Measurements from ENCODE around the gene DTX2. TPM values are rescaled to one million over a fixed set of nuclear protein-coding genes. Genes with fewer than 3 reads are reported as not detected.
A peak's percentile ranks its signal among the peaks of the same experiment; 100 is the strongest.
"Not testable (repeated sequence)": the region's sequence is repeated elsewhere in the genome, so short reads cannot be mapped to it uniquely, and the experiment has no call there.

DTX2 gene
- total RNA-seq, 4 donors from 2014 or later: 18.1 to 35.2 (median 25.3) TPM

- DNase-seq (ENCODE audit: extremely low spot score): no peak
Observed at GRCh38 chr7:76428868-76429805, 32.4 kb upstream of the DTX2 start.

GRCh38 chr7:76430211-76430610 lies 31.3 kb upstream of the DTX2 start:
- no peaks in the 10 kb centered on the region for H3K4me1 ChIP-seq
- no peak overlapping the region for H3K27ac ChIP-seq (replicated peaks in 1 of 4)
- H3K4me3 ChIP-seq: no peak overlapping the region
- intact Hi-C loops (cut with DNase I): no loop called here
- TF ChIP-seq POLR2A (IDR thresholded peaks at IDR 0.05; ENCODE audit: low read depth): no peak
- no peak for TF ChIP-seq POLR2AphosphoS5 (IDR thresholded peaks at IDR 0.05)
- TF ChIP-seq EP300 (IDR thresholded peaks at IDR 0.05): no peak
- no peak for TF ChIP-seq CTCF (IDR thresholded peaks at IDR 0.05)
- peaks cover 0 to 4% (median 0%) of the 10 kb centered on the region in 4 donors for H3K27me3 ChIP-seq
- H3K9me3 ChIP-seq: no peaks in the 10 kb centered on the region
- peak; percentile 64 for DNase-seq (ENCODE audit: extremely low spot score)
- H3K36me3 ChIP-seq: no peaks in the 10 kb centered on the region
- 95% methylated on average over 9 of the region's 9 CpGs for WGBS

More at GRCh38 chr7:76428868-76429805, 32.4 kb upstream of the DTX2 start:
- WGBS: 78% methylated on average over 13 of the region's 18 CpGs
- Histone ChIP-seq H3K27me3 (peaks cover 0 to 13% (median 0%) of the 10 kb centered on the region in 4 donors), H3K36me3 (no peaks in the 10 kb centered on the region), H3K27ac (replicated peaks in 1 of 4) (no peak overlapping the region), H3K4me1 (no peaks in the 10 kb centered on the region), H3K4me3 (no peak overlapping the region), H3K9me3 (no peaks in the 10 kb centered on the region)
- no peak for TF ChIP-seq POLR2A (IDR thresholded peaks at IDR 0.05; ENCODE audit: low read depth)
- no peak for TF ChIP-seq POLR2AphosphoS5 (IDR thresholded peaks at IDR 0.05)
- TF ChIP-seq CTCF (IDR thresholded peaks at IDR 0.05): no peak
- TF ChIP-seq EP300 (IDR thresholded peaks at IDR 0.05): no peak
- intact Hi-C loops (cut with DNase I): no loop called here

- intact Hi-C loops (cut with DNase I): no loop called here
- Histone ChIP-seq H3K4me3 (no peak overlapping the region), H3K27me3 (no peaks in the 10 kb centered on the region), H3K9me3 (no peaks in the 10 kb centered on the region), H3K27ac (replicated peaks in 1 of 4) (no peak overlapping the region), H3K4me1 (no peaks in the 10 kb centered on the region), H3K36me3 (no peaks in the 10 kb centered on the region)
- WGBS: 100% methylated on average over 3 of the region's 3 CpGs
- no peak for TF ChIP-seq CTCF (IDR thresholded peaks at IDR 0.05)
- TF ChIP-seq POLR2AphosphoS5 (IDR thresholded peaks at IDR 0.05): no peak
- TF ChIP-seq POLR2A (IDR thresholded peaks at IDR 0.05; ENCODE audit: low read depth): no peak
- no peak for TF ChIP-seq EP300 (IDR thresholded peaks at IDR 0.05)
- DNase-seq (ENCODE audit: extremely low spot score): no peak
Observed at GRCh38 chr7:76430836-76431235, 30.7 kb upstream of the DTX2 start.

GRCh38 chr7:76437873-76438272 lies 23.6 kb upstream of the DTX2 start:
- H3K27ac ChIP-seq (replicated peaks in 1 of 4); H3K4me3 ChIP-seq; intact Hi-C loops (cut with DNase I); H3K4me1 ChIP-seq; H3K36me3 ChIP-seq; H3K27me3 ChIP-seq; H3K9me3 ChIP-seq: not testable (repeated sequence)
- peak; percentile 25 to 58 (median 54) for TF ChIP-seq CTCF (IDR thresholded peaks at IDR 0.05)
- DNase-seq (ENCODE audit: extremely low spot score): peak; percentile 82
- WGBS: 0% methylated on average over 1 of the region's 2 CpGs

GRCh38 chr7:76439120-76439888 lies 22.2 kb upstream of the DTX2 start:
- H3K4me3 ChIP-seq; DNase-seq (ENCODE audit: extremely low spot score); H3K9me3 ChIP-seq; H3K4me1 ChIP-seq; intact Hi-C loops (cut with DNase I); H3K36me3 ChIP-seq; H3K27ac ChIP-seq (replicated peaks in 1 of 4); H3K27me3 ChIP-seq: not testable (repeated sequence)
- WGBS: 94% methylated on average over 4 of the region's 7 CpGs

GRCh38 chr7:76440404-76440803 lies 21.1 kb upstream of the DTX2 start:
- DNase-seq (ENCODE audit: extremely low spot score); H3K36me3 ChIP-seq; H3K4me3 ChIP-seq; intact Hi-C loops (cut with DNase I); H3K27me3 ChIP-seq; H3K9me3 ChIP-seq; H3K27ac ChIP-seq (replicated peaks in 1 of 4): not testable (repeated sequence)
- WGBS: no CpG with 5 or more reads among the region's 4 CpGs
- peaks cover 0 to 10% (median 3%) of the 10 kb centered on the region in 4 donors for H3K4me1 ChIP-seq

- peaks cover 0 to 12% (median 4%) of the 10 kb centered on the region in 4 donors for H3K4me1 ChIP-seq
- H3K27ac ChIP-seq (replicated peaks in 1 of 4); intact Hi-C loops (cut with DNase I); H3K4me3 ChIP-seq; H3K9me3 ChIP-seq; H3K36me3 ChIP-seq; H3K27me3 ChIP-seq; DNase-seq (ENCODE audit: extremely low spot score): not testable (repeated sequence)
- WGBS: 100% methylated on average over 1 of the region's 10 CpGs
Observed at GRCh38 chr7:76441792-76442191, 19.7 kb upstream of the DTX2 start.

All from esophagus muscularis mucosa (tissue), 4 donors.